H1 (cell line): ENCODE measurements around the gene ZIC1. TPM values are rescaled to one million over a fixed set of nuclear protein-coding genes. Genes with fewer than 3 reads are reported as not detected.

Experiments used
- CTCF ChIA-PET: fragments of 300-600 bp; sonication (Branson Sonifier 250); formaldehyde crosslinking; loops from one replicate; lab custom pipeline; 2021; ENCODE audit not compliant: partially characterized antibody; lab: Charles Lee
- POLR2A ChIA-PET: fragments of 300-600 bp; sonication (Branson Sonifier 250); formaldehyde crosslinking; loops from one replicate; lab custom pipeline; 2021; ENCODE audit warnings: inconsistent platforms; ENCODE audit not compliant: partially characterized antibody; lab: Charles Lee
- DNase-seq, 2 experiments: peaks; one replicate each; pipeline versions ENCODE4 v3.0.0 to v3.0.0-alpha.2; 2010 to 2022; ENCODE audit warnings: low spot score in 2 of 2, low read depth in 1 of 2, mixed read lengths in 1 of 2
- FAIRE-seq: peaks from 2 replicates; lab custom pipeline; 2011; peaks lifted over from hg19 to GRCh38; lab: Jason Lieb, UNC
- H2AFZ ChIP-seq: 2 replicates; pipeline ENCODE4 v1.8.1; 2012; ENCODE audit warnings: low read length, inconsistent platforms
- H2AK5ac ChIP-seq: 2 replicates; pipeline ENCODE4 v1.6.1; 2013; ENCODE audit warnings: low read depth, low read length
- H2BK120ac ChIP-seq: replicated peaks from 2 replicates; pipeline ENCODE3; 2013; ENCODE audit warnings: low read depth, low read length, inconsistent platforms
- H2BK12ac ChIP-seq: 2 replicates; pipeline ENCODE4 v1.6.1; 2013; ENCODE audit warnings: low read depth, low read length
- H2BK15ac ChIP-seq: 2 replicates; pipeline ENCODE4 v1.6.1; 2013; ENCODE audit warnings: low read length
- H2BK20ac ChIP-seq: 2 replicates; pipeline ENCODE4 v1.6.1; 2013; ENCODE audit warnings: low read length
- H2BK5ac ChIP-seq: 2 replicates; pipeline ENCODE4 v1.6.1; 2013; ENCODE audit warnings: low read depth, low read length
- H3K14ac ChIP-seq: 2 replicates; pipeline ENCODE4 v1.6.1; 2013; ENCODE audit warnings: inconsistent platforms; ENCODE audit not compliant: insufficient read length
- H3K18ac ChIP-seq: 2 replicates; pipeline ENCODE4 v1.6.1; 2013; ENCODE audit warnings: low read length; ENCODE audit errors: extremely low read depth
- H3K23ac ChIP-seq: 2 replicates; pipeline ENCODE4 v1.6.1; 2013; ENCODE audit warnings: inconsistent platforms; ENCODE audit not compliant: insufficient read length
- H3K23me2 ChIP-seq: 2 replicates; pipeline ENCODE4 v1.6.1; 2013; ENCODE audit warnings: low read depth, low read length
- H3K27ac ChIP-seq: 2 replicates; pipeline ENCODE4 v1.6.1; 2011; ENCODE audit warnings: low read depth, low read length, inconsistent platforms
- H3K27me3 ChIP-seq, 4 experiments: replicated peaks in 1 of 4; 1 replicate in 1 of 4; 2 replicates in 3 of 4; pipeline versions ENCODE4 v1.6.1 to v1.8.1; 2011 to 2013; ENCODE audit warnings: low read length in 3 of 4, mild to moderate bottlenecking in 3 of 4, inconsistent platforms in 2 of 4, mixed read lengths in 2 of 4, moderate library complexity in 1 of 4; ENCODE audit not compliant: control insufficient read depth in 3 of 4, insufficient read depth in 3 of 4; ENCODE audit errors: extremely low read depth in 1 of 4
- H3K36me3 ChIP-seq, 4 experiments: 2 replicates each; pipeline versions ENCODE4 v1.6.1 to v1.8.1; 2011 to 2013; ENCODE audit warnings: mild to moderate bottlenecking in 4 of 4, low read length in 3 of 4, moderate library complexity in 2 of 4, control low read depth in 1 of 4, inconsistent platforms in 1 of 4; ENCODE audit not compliant: insufficient read depth in 4 of 4, control insufficient read depth in 2 of 4
- H3K4ac ChIP-seq: replicated peaks from 2 replicates; pipeline ENCODE3; 2013; ENCODE audit warnings: low read length, low read depth, mixed read lengths, inconsistent platforms; ENCODE audit not compliant: insufficient read length
- H3K4me1 ChIP-seq, 4 experiments: replicated peaks in 1 of 4; 1 replicate in 1 of 4; 2 replicates in 3 of 4; pipeline versions ENCODE4 v1.6.1 to v1.8.1; 2011 to 2013; ENCODE audit warnings: low read length in 3 of 4, inconsistent platforms in 2 of 4, mixed read lengths in 1 of 4; ENCODE audit not compliant: insufficient read depth in 4 of 4, control insufficient read depth in 3 of 4
- H3K4me2 ChIP-seq, 2 experiments: 2 replicates each; pipeline versions ENCODE4 v1.6.1 to v1.8.1; 2011 to 2013; ENCODE audit warnings: low read depth in 2 of 2, low read length in 2 of 2, control low read depth in 1 of 2, inconsistent platforms in 1 of 2, mild to moderate bottlenecking in 1 of 2; ENCODE audit not compliant: insufficient read depth in 1 of 2
- H3K4me3 ChIP-seq, 4 experiments: fragments of 200-600, 300-600 bp in 1 of 4; sonication (generic), shearing (Covaris generic), sonication (Bioruptor Twin) in 1 of 4; 2 replicates each; pipeline versions ENCODE4 v1.5.1 to v1.8.1; 2011 to 2016; ENCODE audit warnings: low read length in 4 of 4, low read depth in 3 of 4, control low read depth in 2 of 4, inconsistent platforms in 2 of 4, mild to moderate bottlenecking in 2 of 4, mixed read lengths in 1 of 4, moderate library complexity in 1 of 4; ENCODE audit not compliant: insufficient read depth in 2 of 4; ENCODE audit errors: extremely low read depth in 1 of 4
- H3K56ac ChIP-seq: replicated peaks from 2 replicates; pipeline ENCODE3; 2013; ENCODE audit warnings: low read depth, mild to moderate bottlenecking, mixed read lengths, low read length, inconsistent platforms; ENCODE audit not compliant: insufficient read length
- H3K79me1 ChIP-seq: 2 replicates; pipeline ENCODE4 v1.6.1; 2013; ENCODE audit warnings: low read depth, low read length, control low read depth
- H3K79me2 ChIP-seq, 2 experiments: 2 replicates each; pipeline versions ENCODE4 v1.6.1 to v1.8.1; 2012 to 2013; ENCODE audit warnings: low read length in 2 of 2, mild to moderate bottlenecking in 2 of 2, inconsistent platforms in 1 of 2; ENCODE audit not compliant: insufficient read depth in 2 of 2, control insufficient read depth in 1 of 2
- H3K9ac ChIP-seq, 4 experiments: replicated peaks in 1 of 4; 1 replicate in 1 of 4; 2 replicates in 3 of 4; pipeline versions ENCODE4 v1.6.1 to v1.8.1; 2011 to 2013; ENCODE audit warnings: low read depth in 3 of 4, low read length in 3 of 4, control low read depth in 2 of 4, mild to moderate bottlenecking in 2 of 4, moderate library complexity in 2 of 4, inconsistent platforms in 1 of 4; ENCODE audit errors: extremely low read depth in 1 of 4
- H3K9me3 ChIP-seq, 2 experiments: 2 replicates each; pipeline versions ENCODE4 v1.6.1 to v1.8.1; 2012 to 2013; ENCODE audit warnings: mild to moderate bottlenecking in 2 of 2, moderate library complexity in 2 of 2, control low read depth in 1 of 2, inconsistent platforms in 1 of 2, low read depth in 1 of 2, low read length in 1 of 2, mixed read lengths in 1 of 2; ENCODE audit not compliant: insufficient read depth in 2 of 2
- H4K20me1 ChIP-seq, 2 experiments: replicated peaks in 1 of 2; 2 replicates each; pipeline versions ENCODE3 to v1.8.1; 2011 to 2013; ENCODE audit warnings: inconsistent platforms in 2 of 2, low read length in 2 of 2, mild to moderate bottlenecking in 1 of 2; ENCODE audit not compliant: insufficient read depth in 2 of 2, control insufficient read depth in 1 of 2
- H4K5ac ChIP-seq: 2 replicates; pipeline ENCODE4 v1.6.1; 2013; ENCODE audit warnings: low read length, low read depth, mixed read lengths, inconsistent platforms; ENCODE audit not compliant: insufficient read length
- H4K8ac ChIP-seq: 2 replicates; pipeline ENCODE4 v1.8.0; 2013; ENCODE audit warnings: mild to moderate bottlenecking, moderate library complexity, low read length, inconsistent platforms; ENCODE audit not compliant: insufficient read depth; ENCODE audit errors: extremely low read depth
- H4K91ac ChIP-seq: replicated peaks from 2 replicates; pipeline ENCODE3; 2013; ENCODE audit warnings: low read length, mixed read lengths, inconsistent platforms; ENCODE audit not compliant: insufficient read length
- CTCF ChIP-seq, 3 experiments: IDR thresholded peaks; 1 replicate in 2 of 3; 2 replicates in 1 of 3; pipeline versions ENCODE4 v1.5.1 to v1.6.1; 2011; ENCODE audit warnings: low read length in 3 of 3, mild to moderate bottlenecking in 3 of 3, inconsistent platforms in 2 of 3, low read depth in 1 of 3, moderate library complexity in 1 of 3; ENCODE audit not compliant: insufficient read depth in 1 of 3; ENCODE audit errors: control extremely low read depth in 1 of 3
- GABPA ChIP-seq: IDR thresholded peaks from 2 replicates; pipeline ENCODE4 v1.6.1; 2011; ENCODE audit warnings: mild to moderate bottlenecking, low read length, moderate library complexity, borderline replicate concordance; ENCODE audit not compliant: insufficient read depth
- PHF8 ChIP-seq: fragments of 200-600 bp; sonication (generic); conservative IDR thresholded peaks from 2 replicates; pipeline ENCODE4 v1.7.1; 2012; ENCODE audit warnings: low read depth, mild to moderate bottlenecking, inconsistent platforms, low read length, moderate library complexity
- POLR2A ChIP-seq, 2 experiments: IDR thresholded peaks; 1 replicate in 1 of 2; 2 replicates in 1 of 2; pipeline ENCODE4 v1.6.1; 2011; ENCODE audit warnings: low read depth in 2 of 2, low read length in 2 of 2, mild to moderate bottlenecking in 2 of 2; ENCODE audit errors: control extremely low read depth in 1 of 2
- RXRA ChIP-seq: IDR thresholded peaks from 2 replicates; pipeline ENCODE4 v1.6.1; 2011; ENCODE audit warnings: low read depth, mild to moderate bottlenecking, low read length, moderate library complexity; ENCODE audit not compliant: insufficient read depth
- SRF ChIP-seq: IDR thresholded peaks from 2 replicates; pipeline ENCODE4 v1.6.1; 2011; ENCODE audit warnings: mild to moderate bottlenecking, low read depth, low read length, moderate library complexity
- SUZ12 ChIP-seq: fragments of 200-600 bp; sonication (generic); IDR thresholded peaks from 2 replicates; pipeline ENCODE4 v1.6.1; 2012; ENCODE audit warnings: mild to moderate bottlenecking, inconsistent platforms, low read length, moderate library complexity, mixed read lengths
- TEAD4 ChIP-seq: IDR thresholded peaks from 2 replicates; pipeline ENCODE4 v1.6.1; 2012; ENCODE audit warnings: low read depth, low read length, inconsistent platforms, mixed read lengths
- WGBS, 2 experiments: shearing (Covaris generic) in 1 of 2; methylation state at CpG; one replicate each; pipeline versions ENCODE4 v1.1.6 to v1.1.7; 2013 to 2015; ENCODE audit warnings: low lambda C conversion rate in 2 of 2, mixed read lengths in 2 of 2, inconsistent platforms in 1 of 2, low coverage in 1 of 2, missing lambda C conversion rate in 1 of 2; ENCODE audit not compliant: insufficient replicate concordance in 2 of 2, insufficient coverage in 1 of 2, insufficient read length in 1 of 2; ENCODE audit errors: extremely low coverage in 1 of 2, missing lambda C conversion rate in 1 of 2; 5-methylcytosine and 5-hydroxymethylcytosine counted together
- polyA plus RNA-seq, 7 experiments: library from polyadenylated mRNA; depleted of rRNA in 3 of 7; stranded (reverse) in 5 of 7; unstranded in 2 of 7; fragments of >200 nt in 5 of 7; fragments of 200-250 nt in 2 of 7; gene quantifications; 1 replicate in 5 of 7; 2 replicates in 1 of 7; 4 replicates in 1 of 7; pipeline versions ENCODE4 v1.2.1 to v1.2.3, GENCODE V29; 2011 to 2013; ENCODE audit warnings: missing spikeins in 2 of 7, mixed read lengths in 2 of 7
- total RNA-seq: library from RNA; stranded (reverse); fragmentation: NEBNext Ultra II Directional; extraction: Animal tissue kit (Norgen Biotek cat#: 25700); gene quantifications from 2 replicates; pipeline ENCODE4 v1.2.1, GENCODE V29; 2021
- TF ChIP-seq, protein P1 (sequence below): IDR thresholded peaks from 2 replicates; pipeline ENCODE4 v1.6.1; 2011; ENCODE audit warnings: low read length, improper control_type of control experiment
- TF ChIP-seq, protein P2 (sequence below): IDR thresholded peaks from 2 replicates; pipeline ENCODE4 v1.6.1; 2012; ENCODE audit warnings: inconsistent platforms

The ZIC1 gene
- total and polyA plus RNA-seq, 2 of the 8 experiments (the other 6 are each of a cell fraction or from before 2014, with no cell fraction given): 0.80 to 2.2 TPM

- Histone ChIP-seq H3K9ac (no peak overlapping the region), H3K4ac (no peak overlapping the region), H3K27me3 (peaks cover 45 to 88% (median 81%) of the 10 kb centered on the region in 4 experiments), H3K9me3 (no peaks in the 10 kb centered on the region), H3K4me2 (no peak overlapping the region), H2AFZ (no peak overlapping the region), H3K36me3 (no peaks in the 10 kb centered on the region; a peak in 1 of 8 replicates), H4K5ac (no peak overlapping the region), H2BK12ac (no peak overlapping the region), H2BK15ac (no peak overlapping the region), H3K23me2 (peaks cover 13% of the 10 kb centered on the region; the same call in 1 of the 2 replicates), H3K4me1 (peaks cover 22 to 39% (median 28%) of the 10 kb centered on the region in 4 experiments), H4K91ac (no peak overlapping the region), H3K79me1 (no peaks in the 10 kb centered on the region), H3K14ac (no peak overlapping the region), H2BK20ac (no peak overlapping the region), H2AK5ac (no peak overlapping the region), H4K8ac (no peak overlapping the region), H2BK120ac (no peak overlapping the region), H3K79me2 (no peaks in the 10 kb centered on the region), H2BK5ac (no peak overlapping the region), H4K20me1 (peaks cover 0 to 2% of the 10 kb centered on the region in 2 experiments), H3K56ac (no peak overlapping the region), H3K27ac (no peak overlapping the region), H3K4me3 (peak overlapping the region in 1 of 4 experiments; percentile 5; a peak in 1 of 8 replicates), H3K18ac (no peak overlapping the region), H3K23ac (no peak overlapping the region)
- ChIA-PET POLR2A (no interaction called here), CTCF (interaction anchor here (1.2 to 27.3 kb wide), 6 partner anchors 9 to 45 kb away, joined by 3 to 485 read pairs (median 48); no protein-coding TSS in a partner anchor)
- peak in 1 of 2 experiments; percentile 14 for DNase-seq
- FAIRE-seq: peak; percentile 62
- whole genome bisulfite sequencing, 2 experiments: 14% methylated on average over 1 of the region's 1 CpG; no CpG with 5 or more reads in 1 of the 2 experiments
- TF ChIP-seq SRF: no peak
- TF ChIP-seq, protein P1, sequence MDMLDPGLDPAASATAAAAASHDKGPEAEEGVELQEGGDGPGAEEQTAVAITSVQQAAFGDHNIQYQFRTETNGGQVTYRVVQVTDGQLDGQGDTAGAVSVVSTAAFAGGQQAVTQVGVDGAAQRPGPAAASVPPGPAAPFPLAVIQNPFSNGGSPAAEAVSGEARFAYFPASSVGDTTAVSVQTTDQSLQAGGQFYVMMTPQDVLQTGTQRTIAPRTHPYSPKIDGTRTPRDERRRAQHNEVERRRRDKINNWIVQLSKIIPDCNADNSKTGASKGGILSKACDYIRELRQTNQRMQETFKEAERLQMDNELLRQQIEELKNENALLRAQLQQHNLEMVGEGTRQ: no peak
- TF ChIP-seq RXRA: no peak
- no peak for TF ChIP-seq POLR2A (IDR thresholded peaks at IDR 0.05; ENCODE audit: control extremely low read depth in 1 of 2, low read depth in 2 of 2, low read length in 2 of 2)
- no peak for TF ChIP-seq GABPA
- TF ChIP-seq PHF8: no peak
- TF ChIP-seq SUZ12: no peak
- no peak for TF ChIP-seq TEAD4
- TF ChIP-seq CTCF (IDR thresholded peaks at IDR 0.05; ENCODE audit: control extremely low read depth in 1 of 3, insufficient read depth in 1 of 3, low read depth in 1 of 3, low read length in 3 of 3): no peak
- TF ChIP-seq, protein P2, sequence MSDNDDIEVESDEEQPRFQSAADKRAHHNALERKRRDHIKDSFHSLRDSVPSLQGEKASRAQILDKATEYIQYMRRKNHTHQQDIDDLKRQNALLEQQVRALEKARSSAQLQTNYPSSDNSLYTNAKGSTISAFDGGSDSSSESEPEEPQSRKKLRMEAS: no peak
Observed at GRCh38 chr3:147401421-147401820, 7.7 kb upstream of the ZIC1 start.
